ENCODE data around the gene SIAE. TPM values are rescaled to one million over a fixed set of nuclear protein-coding genes. Genes with fewer than 3 reads are reported as not detected.
A peak's percentile ranks its signal among the peaks of the same experiment; 100 is the strongest.

SIAE gene
- total RNA-seq (2021) (11.2 and 12.0 TPM in 2 replicates), Bru-seq, nascent RNA (percentile 51 among the genes with signal in this experiment), BruChase-seq, experiment 1, labeled RNA remaining after a 2-hour chase (percentile 48 among the genes with signal in this experiment), BruChase-seq, experiment 2, labeled RNA remaining after a 6-hour chase (percentile 52 among the genes with signal in this experiment)
- long read RNA-seq, full-length matches to known transcripts, result 18 of 21 reads
- long read RNA-seq, partial matches to known transcripts, result 0 of 21 reads
- long read RNA-seq, other reads (novel, unspliced or antisense), result 3 of 21 reads

- Histone ChIP-seq H3K4me3 (ENCODE audit: low read depth, low read length, poor library complexity, severe bottlenecking) (peak within 1 kb of the TSS; percentile 73), H3K36me3 (ENCODE audit: insufficient read depth, low read length, poor library complexity, severe bottlenecking) (no peaks in the 10 kb centered on the region), H3K4me1 (ENCODE audit: insufficient read depth, low read length, poor library complexity, severe bottlenecking) (peaks cover 10% of the 10 kb centered on the region), H3K27ac (ENCODE audit: low read depth, low read length, poor library complexity, severe bottlenecking) (peak within 1 kb of the TSS; percentile 76), H3K9me3 (ENCODE audit: low read depth, low read length, poor library complexity, severe bottlenecking) (no peaks in the 10 kb centered on the region), H3K27me3 (replicated peaks; ENCODE audit: insufficient read depth, low read depth, low read length, poor library complexity) (no peaks in the 10 kb centered on the region)
- peak; percentile 97 for DNase-seq (ENCODE audit: low spot score)
- ChIA-PET CTCF (interaction anchor here (0.6 to 1.6 kb wide), 7 partner anchors 9 to 163 kb away, joined by 3 to 12 read pairs (median 4); no protein-coding TSS in a partner anchor), POLR2A (ENCODE audit: low non-redundant PET) (no interaction called here)
- BruUV-seq (replicated peaks), result no TSS peak
- TF ChIP-seq EZH2 (IDR thresholded peaks at IDR 0.05; ENCODE audit: borderline replicate concordance, low read depth, low read length, poor library complexity, severe bottlenecking), result no peak
- TF ChIP-seq CTCF (conservative IDR thresholded peaks at IDR 0.05; ENCODE audit: low read depth, low read length), result no peak
- intact Hi-C loops (cut with micrococcal nuclease; ENCODE audit: unreplicated experiment), result loop anchor here (1.0 kb wide), 1 partner anchor 73 kb away; no protein-coding TSS in a partner anchor
These were observed at the start of gene SIAE, which contains the start of gene SPA17 for GRCh38 chr11:124673333-124674167. Gene SIAE (minus strand): TSS chr11:124673739. CDS start chr11:124673708, 31 bp downstream. Gene SPA17 (plus strand): TSS chr11:124673904. CDS start chr11:124675265, 1,361 bp downstream.

- POLR2A ChIA-PET (ENCODE audit: low non-redundant PET), result no interaction called here
- Histone ChIP-seq H3K9me3 (ENCODE audit: low read depth, low read length, poor library complexity, severe bottlenecking) (no peaks in the 10 kb centered on the region), H3K4me1 (ENCODE audit: insufficient read depth, low read length, poor library complexity, severe bottlenecking) (peaks cover 68% of the 10 kb centered on the region), H3K36me3 (ENCODE audit: insufficient read depth, low read length, poor library complexity, severe bottlenecking) (no peaks in the 10 kb centered on the region), H3K4me3 (ENCODE audit: low read depth, low read length, poor library complexity, severe bottlenecking) (no peak overlapping the region), H3K27ac (ENCODE audit: low read depth, low read length, poor library complexity, severe bottlenecking) (no peak overlapping the region), H3K27me3 (replicated peaks; ENCODE audit: insufficient read depth, low read depth, low read length, poor library complexity) (no peaks in the 10 kb centered on the region)
- no peak for DNase-seq (ENCODE audit: low spot score)
- TF ChIP-seq EZH2 (IDR thresholded peaks at IDR 0.05; ENCODE audit: borderline replicate concordance, low read depth, low read length, poor library complexity, severe bottlenecking), result no peak
- no peak for TF ChIP-seq CTCF (conservative IDR thresholded peaks at IDR 0.05; ENCODE audit: low read depth, low read length)
- CTCF ChIA-PET, result no interaction called here
- intact Hi-C loops (cut with micrococcal nuclease; ENCODE audit: unreplicated experiment), result no loop called here
- no TSS peak for BruUV-seq (replicated peaks)
These were observed 48.6 kb upstream of the SIAE start for GRCh38 chr11:124722176-124722575.

- intact Hi-C loops (cut with micrococcal nuclease; ENCODE audit: unreplicated experiment), result no loop called here
- ChIA-PET POLR2A (ENCODE audit: low non-redundant PET) (interaction anchor here (0.6 kb wide), 1 partner anchor 102 kb away, joined by 4 read pairs; no protein-coding TSS in a partner anchor), CTCF (no interaction called here)
- no peak for DNase-seq (ENCODE audit: low spot score)
- Histone ChIP-seq H3K36me3 (ENCODE audit: insufficient read depth, low read length, poor library complexity, severe bottlenecking) (no peaks in the 10 kb centered on the region), H3K4me3 (ENCODE audit: low read depth, low read length, poor library complexity, severe bottlenecking) (no peak overlapping the region), H3K4me1 (ENCODE audit: insufficient read depth, low read length, poor library complexity, severe bottlenecking) (peaks cover 42% of the 10 kb centered on the region), H3K9me3 (ENCODE audit: low read depth, low read length, poor library complexity, severe bottlenecking) (no peaks in the 10 kb centered on the region), H3K27ac (ENCODE audit: low read depth, low read length, poor library complexity, severe bottlenecking) (no peak overlapping the region), H3K27me3 (replicated peaks; ENCODE audit: insufficient read depth, low read depth, low read length, poor library complexity) (no peaks in the 10 kb centered on the region)
- TF ChIP-seq CTCF (conservative IDR thresholded peaks at IDR 0.05; ENCODE audit: low read depth, low read length) (no peak), EZH2 (IDR thresholded peaks at IDR 0.05; ENCODE audit: borderline replicate concordance, low read depth, low read length, poor library complexity, severe bottlenecking) (no peak)
- no TSS peak for BruUV-seq (replicated peaks)
These were observed 46.0 kb upstream of the SIAE start for GRCh38 chr11:124719534-124719933.

All from A673 (cell line).